HuH-7.5 (cell line): ENCODE measurements around the gene ZCRB1.
"Not testable (repeated sequence)": the region's sequence is repeated elsewhere in the genome, so short reads cannot be mapped to it uniquely, and the experiment has no call there.

Source experiments
- DNase-seq: peaks from one replicate; pipeline ENCODE4 v3.0.0; 2011; ENCODE audit warnings: low spot score

ZCRB1 gene, protein sequence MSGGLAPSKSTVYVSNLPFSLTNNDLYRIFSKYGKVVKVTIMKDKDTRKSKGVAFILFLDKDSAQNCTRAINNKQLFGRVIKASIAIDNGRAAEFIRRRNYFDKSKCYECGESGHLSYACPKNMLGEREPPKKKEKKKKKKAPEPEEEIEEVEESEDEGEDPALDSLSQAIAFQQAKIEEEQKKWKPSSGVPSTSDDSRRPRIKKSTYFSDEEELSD

DNA sequence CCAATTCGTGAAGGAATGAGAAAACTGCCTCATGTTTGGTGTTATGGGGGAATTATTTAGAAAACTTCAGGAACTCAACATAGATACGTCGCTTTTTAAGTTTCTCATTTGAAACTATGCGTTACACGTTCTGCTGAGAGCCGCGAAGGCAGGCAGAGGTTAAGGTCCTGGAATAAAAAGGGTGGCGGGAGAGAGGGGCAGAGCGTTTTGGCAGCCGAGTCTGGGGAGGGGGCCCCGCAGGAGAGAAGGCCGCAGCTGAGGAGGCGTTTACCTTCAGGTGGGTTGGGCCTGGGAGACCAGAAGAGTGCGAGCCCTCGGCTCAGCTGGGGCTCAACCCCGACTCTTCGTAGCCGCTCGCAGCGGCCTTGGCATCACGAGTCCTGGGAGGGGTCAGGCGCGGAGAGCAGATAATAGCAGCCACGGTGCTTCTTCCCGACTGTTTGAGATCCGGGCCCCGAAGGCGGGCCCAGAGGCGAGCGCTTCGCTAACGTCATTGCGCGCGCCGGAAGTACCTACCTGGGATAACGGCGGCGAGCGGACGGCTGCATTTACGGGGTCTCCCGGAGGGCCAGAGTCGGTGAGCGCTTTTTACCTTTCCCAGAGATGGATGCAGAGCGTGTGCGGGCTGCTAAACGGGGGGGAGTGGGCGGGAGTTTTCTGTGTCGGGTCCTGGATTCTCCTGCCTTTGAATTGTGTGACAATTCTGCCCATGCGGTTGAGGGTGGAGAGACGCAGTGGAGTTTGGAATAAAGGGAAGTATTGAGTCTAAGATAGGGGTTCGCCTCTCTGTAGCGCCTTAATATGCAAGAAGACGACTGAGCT, at the start of gene ZCRB1, which contains the start of gene PPHLN1:
ZCRB1 (minus strand) TSS at position 442 of the 822 bp plus-strand sequence. CDS start 1,992 bp downstream, outside the sequence.
PPHLN1 (plus strand) TSS at position 515 of the 822 bp plus-strand sequence. CDS start 9,736 bp downstream, outside the sequence.
- peak; percentile 70 for DNase-seq

DNA sequence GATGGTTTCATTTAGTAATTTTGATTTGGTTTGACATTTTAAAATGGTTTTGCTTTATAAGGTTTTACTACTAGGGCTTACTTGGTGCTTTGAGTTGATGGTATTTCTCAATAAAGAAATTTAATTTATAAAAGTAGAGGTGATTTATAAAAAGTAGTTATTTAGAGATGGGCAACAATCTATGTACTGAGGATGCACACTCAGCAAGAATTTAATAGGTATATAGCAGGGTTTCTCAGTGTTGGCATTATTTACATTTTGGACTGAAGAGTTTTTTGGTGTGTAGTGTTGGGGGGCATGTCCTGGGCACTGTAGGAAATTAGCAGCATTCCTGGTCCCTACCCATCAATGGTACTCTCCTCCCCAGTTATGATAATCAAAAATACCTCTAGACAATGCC, 47.8 kb upstream of the ZCRB1 start:
- DNase-seq: no peak

DNA sequence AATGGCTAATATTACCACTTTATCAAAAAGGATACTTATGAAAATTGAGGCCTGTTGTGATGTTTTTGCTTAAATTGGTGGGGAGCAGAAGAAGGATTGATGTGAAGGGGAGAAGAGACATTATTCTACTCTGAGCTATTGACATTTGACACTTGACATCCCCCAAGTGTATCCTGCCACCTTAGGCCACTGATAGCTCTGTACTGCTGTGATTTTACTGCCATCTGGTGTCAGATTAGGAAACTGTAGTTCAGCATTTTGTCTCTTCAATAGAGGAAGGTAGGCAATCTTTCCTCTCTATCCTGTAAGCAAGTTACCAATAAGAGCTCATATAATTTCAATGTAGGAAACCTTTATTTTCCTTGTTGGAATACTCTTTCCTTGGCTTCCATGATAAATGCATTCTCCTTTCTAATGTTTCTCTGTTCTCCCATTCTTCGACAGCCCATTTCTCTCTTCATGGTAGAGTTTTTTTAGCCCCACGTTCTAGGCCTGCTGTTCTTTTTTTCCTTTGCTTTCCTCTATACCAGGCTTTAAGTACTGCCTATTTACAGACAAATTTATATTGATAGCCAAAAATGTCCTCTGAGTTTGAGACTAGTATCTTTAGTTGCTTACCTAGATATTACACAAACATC, 46.4 kb upstream of the ZCRB1 start:
- peak; percentile 31 for DNase-seq

DNA sequence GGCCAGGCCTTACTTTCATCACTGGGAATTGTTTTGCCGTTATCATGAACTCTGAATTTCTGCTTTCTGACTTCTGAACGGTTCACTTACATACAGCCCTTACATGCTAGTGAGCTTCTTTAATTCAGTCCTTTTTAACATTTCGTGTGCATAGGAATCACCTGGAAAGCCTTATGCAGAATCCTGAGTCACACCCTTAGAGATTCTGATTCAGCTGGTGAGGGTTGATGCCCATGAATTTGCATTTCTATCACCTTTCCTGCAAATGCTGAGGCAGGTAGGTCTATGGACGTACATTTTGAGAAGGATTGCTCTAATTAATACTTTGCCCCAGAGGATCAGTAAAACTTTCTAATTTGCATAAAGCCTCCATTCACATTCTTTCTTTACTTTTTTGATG, 44.1 kb upstream of the ZCRB1 start:
- no peak for DNase-seq

DNA sequence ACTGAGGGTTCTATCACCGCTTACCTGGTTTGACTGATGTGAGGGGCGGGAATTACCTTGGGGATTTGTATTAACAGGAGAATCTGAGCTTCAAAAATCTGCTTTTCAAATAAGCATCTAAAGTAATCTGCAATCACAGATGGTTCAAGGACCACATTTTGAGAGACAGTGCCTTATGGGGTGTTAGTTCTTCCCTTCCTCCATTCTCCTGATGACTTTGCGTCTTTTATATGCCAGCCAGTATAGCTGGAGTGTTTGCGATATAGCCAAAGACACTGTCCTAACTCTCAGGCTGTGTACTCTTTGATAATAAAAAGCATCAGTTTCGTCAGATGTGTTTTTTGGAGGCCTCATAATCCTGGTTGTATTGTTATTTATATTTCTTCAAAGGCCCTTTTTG, 39.6 kb upstream of the ZCRB1 start:
- no peak for DNase-seq

DNA sequence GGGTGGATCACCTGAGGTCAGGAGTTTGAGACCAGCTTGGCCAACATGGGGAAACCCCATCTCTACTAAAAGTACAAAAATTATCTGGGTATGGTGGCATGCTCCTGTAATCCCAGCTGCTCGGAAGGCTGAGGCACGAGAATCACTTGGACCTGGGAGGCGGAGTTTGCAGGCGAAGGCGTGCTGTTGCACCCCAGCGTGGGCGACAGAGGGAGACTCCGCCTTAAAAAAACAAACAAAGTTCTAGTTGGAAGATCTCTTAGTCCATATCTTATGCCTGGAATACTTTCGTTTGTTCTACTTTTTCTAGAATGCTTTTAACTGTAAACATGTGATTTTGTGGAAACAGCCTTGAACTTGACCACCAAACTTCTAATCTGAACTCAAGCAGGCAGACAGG, 38.8 kb upstream of the ZCRB1 start:
- DNase-seq: no peak

DNA sequence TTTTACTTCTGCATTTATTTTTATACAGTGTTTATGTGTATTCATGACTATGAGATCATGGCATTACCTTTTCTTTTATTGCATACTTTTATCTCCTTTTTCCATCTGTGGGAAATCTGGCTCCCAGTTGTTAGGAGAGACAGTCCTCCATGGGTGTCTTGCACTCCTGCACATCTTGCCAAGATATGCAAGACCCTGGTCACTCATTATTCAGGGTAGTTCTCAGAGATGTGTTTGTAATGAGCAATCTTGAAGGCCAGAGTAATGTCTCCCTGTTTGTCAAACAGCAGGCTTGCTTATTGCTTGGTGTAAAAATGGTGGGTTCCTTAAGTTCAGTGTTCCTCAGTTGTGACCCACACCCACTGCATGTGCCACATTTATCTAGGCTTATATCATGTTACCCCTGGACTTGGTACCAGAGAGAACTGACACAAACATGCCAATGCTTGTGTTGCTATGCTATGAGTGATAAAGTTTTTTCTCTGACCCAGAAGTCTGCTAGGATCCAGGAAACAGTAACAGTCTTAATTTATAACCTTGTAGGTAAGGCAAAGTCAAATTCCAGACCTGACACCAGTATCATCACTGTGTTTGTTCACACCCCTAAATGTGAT, 36.9 kb upstream of the ZCRB1 start:
- no peak for DNase-seq

DNA sequence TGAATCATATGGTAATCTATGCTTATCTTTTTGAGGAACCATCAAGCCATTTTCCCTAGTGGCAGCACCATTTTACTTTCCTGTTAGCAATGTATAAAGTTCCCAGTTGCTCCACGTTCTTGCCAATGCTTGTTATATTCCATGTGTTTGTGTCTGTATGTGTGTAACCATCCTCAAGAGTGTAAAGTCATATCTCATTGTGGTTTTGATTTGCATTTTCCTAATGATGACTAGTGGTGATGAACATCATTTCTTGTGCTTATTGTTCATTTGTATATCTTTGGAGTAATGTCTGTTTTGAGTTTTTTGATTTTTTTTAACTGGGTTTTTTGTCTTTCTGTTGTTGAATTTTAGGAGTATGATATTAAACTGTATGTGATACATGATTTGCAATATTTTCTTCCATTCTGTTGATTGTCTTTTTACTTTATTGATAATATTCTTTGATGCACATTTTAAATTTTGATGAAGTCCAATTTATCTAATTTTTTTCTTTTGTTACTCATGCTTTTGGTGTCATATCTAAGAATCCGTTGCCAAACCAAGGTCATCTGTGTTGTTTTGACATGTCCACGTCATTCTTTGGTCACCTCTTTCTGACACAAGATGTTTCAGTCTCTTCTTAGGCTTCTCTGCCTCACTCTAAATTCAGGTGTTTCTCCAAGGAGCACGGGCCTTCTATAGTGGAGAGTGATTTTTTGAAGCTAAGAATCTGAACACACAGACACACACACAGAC, 36.2 kb upstream of the ZCRB1 start:
- no peak for DNase-seq

DNA sequence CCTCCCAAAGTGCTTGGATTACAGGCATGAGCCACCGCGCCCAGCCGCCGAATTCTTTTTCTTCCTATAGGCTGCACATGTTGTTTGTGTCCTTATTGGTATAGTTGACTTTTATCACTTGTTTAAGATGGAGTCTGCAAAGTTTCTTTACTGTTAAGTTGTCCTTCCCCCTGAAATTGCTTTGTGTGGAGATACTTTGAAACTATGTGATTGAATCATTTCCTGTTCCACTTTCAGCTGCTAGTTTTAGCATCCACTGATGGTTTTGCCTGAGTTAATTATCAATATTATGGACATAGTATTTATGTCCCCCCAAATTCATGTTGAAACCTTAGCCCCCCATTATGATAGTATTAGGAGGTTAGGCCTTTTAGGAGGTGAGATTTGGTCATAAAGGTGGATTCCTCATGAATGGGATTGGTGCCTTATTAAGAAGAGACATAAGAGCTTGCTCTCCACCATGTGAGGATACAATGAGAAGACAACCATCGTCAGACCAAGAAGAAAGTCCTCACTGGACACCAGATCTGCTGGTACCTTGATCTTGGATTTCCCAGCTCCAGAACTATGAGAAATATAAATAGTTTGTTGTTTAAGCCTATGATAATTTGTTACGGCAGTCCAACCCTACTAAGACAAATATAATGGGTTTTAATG, 35.0 kb upstream of the ZCRB1 start:
- DNase-seq: no peak

DNA sequence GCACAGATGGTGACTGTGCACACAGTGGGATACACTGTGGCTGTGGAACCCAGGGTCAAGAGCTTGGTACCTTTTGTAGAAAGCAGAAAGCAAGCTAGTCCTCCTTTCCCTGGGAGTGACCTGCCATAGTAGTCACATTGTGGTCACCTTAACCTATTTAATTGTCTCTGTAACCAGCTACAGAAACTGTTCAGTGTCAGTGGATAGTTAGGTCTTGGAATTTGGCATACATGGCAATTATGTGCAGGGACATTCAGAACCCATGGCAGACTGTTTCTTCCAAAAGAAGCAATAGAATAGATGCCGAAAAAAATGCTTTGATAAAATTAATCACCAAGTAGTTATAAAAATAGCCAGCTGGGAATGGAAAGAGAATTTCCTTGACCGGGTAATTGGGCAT, 30.4 kb upstream of the ZCRB1 start:
- DNase-seq: no peak

DNA sequence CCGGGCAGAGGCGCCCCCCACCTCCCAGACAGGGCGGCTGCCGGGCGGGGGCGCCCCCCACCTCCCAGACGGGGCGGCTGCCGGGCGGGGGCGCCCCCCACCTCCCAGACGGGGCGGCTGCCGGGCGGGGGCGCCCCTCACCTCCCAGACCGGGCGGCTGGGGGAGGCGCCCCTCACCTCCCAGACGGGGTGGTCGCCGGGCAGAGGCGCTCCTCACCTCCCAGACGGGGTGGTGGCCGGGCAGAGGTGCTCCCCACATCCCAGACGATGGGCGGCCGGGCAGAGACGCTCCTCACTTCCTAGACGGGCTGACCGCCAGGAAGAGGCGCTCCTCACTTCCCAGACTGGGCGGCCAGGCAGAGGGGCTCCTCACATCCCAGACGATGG, 24.1 kb upstream of the ZCRB1 start:
- DNase-seq: not testable (repeated sequence)

DNA sequence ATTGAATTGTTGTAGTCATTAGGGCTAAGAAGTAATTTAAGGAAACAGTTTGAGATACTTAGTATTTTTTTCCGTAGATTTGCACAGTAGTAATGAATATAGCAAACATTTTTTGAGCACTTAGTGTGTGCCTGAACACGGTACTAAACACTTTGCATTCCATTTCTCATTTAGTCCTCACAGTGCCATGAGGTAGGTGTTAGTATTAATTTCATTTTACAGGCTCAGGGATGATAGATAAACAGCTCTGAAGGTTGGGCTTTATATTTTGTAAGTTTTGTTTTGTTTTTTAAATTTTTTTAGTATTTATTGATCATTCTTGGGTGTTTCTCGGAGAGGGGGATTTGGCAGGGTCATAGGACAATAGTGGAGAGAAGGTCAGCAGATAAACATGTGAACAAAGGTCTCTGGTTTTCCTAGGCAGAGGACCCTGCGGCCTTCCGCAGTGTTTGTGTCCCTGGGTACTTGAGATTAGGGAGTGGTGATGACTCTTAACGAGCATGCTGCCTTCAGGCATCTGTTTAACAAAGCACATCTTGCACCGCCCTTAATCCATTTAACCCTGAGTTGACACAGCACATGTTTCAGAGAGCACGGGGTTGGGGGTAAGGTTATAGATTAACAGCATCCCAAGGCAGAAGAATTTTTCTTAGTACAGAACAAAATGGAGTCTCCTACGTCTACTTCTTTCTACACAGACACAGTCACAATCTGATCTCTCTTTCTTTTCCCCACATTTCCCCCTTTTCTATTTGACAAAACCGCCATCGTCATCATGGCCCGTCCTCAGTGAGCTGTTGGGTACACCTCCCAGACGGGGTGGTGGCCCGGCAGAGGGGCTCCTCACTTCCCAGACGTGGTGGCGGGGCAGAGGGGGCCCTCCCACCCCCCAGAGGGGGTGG, 23.5 kb upstream of the ZCRB1 start:
- DNase-seq: not testable (repeated sequence)

DNA sequence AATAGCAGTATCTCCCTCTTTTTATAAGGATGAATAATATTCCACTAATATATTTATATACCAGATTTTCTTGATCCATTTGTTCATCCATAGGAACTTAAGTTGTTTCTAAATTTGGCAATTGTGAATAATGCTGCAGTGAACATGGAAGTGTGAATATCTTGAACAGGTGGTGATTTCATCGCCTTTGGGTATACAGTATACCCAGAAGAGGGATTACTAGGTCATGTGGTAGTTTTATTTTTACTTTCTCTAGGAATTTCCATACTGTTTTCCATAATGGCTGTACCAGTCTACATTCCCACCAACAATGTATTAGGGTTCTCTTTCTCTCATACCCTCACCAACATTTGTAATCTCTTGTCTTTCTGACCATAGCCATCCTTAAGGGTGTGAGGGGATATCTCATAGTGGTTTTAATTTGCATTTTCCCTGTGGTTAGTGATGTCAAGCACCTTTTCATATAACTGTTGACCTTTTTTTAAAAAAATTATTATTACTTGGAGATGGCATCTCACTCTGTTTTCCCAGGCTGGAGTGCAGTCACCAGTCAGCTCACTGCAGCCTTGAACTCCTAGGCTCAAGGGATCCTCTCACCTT, 20.6 kb upstream of the ZCRB1 start:
- no peak for DNase-seq

DNA sequence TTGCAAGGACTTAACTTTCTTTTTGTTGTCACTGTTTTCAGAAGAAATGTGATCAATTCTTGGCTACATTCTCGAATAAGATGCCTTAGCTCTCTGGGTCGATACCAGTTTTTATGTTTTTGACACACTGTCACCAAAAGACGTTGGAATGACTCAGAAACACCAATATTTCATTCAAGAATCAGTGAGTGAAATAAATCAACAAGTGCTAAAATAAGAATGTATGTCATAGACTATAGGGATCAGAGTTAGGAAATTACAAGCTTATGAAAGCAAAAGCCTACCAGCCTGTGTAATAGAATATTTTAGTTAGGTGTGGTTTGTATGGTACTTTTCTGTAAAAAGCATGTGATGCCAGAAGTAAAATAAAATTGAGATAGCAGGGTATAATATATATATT, 17.8 kb upstream of the ZCRB1 start:
- DNase-seq: no peak

DNA sequence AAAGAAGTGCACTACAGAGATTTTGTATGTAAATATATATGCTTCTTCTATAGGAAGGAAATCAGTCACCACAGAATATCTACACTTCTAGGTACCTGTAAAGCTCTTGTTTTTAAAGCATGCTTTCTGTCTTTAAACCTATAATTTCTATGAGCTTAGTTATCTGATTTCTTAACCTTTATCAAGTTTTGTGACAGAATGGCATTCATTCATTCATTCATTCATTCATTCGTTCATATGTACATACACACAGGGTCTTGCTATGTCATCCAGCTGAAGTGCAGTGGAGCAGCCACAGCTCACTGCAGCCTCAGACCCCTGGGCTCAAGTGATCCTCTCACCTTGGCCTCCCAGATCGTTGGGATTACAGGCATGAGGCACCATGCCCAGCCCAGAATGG, 16.1 kb upstream of the ZCRB1 start:
- no peak for DNase-seq

DNA sequence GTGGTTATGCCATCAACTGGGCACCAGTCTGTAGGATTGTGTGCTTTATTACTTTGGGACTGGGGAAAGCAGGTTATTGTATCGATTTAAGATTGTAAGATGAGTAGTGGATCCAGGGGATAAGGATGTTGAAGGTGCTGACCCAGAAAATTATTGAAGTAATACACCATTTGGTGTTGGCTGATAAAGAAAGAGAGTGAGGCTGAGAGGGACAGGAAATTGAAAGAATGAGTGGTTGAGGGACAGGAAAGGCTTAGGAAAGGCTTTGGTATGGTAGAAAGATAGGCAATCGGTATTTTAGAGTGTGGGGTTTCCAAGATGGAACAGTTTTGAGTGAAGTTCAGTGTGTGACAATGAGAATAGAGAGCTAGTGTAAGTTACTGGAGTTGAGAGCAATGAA, 12.4 kb upstream of the ZCRB1 start:
- DNase-seq: no peak

DNA sequence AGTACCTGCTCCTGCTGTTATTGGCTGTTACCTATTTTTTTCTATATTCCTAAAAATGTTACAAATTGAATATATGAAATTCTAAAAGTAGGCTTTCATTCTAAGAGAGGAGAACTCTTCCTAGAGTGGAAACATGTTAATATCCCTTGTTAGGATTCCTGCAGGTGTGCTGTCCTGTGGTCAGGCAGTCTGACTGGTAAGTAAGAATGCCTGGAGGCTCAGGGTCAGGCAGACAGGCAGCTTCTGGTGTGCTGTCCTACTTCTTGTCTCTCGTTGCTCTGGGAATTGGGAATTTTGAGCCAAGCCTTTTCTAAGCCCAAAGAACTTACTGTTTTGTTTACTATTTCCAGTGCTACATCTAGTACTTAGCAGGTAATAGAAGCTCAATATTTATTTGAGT, 10.4 kb upstream of the ZCRB1 start:
- no peak for DNase-seq

DNA sequence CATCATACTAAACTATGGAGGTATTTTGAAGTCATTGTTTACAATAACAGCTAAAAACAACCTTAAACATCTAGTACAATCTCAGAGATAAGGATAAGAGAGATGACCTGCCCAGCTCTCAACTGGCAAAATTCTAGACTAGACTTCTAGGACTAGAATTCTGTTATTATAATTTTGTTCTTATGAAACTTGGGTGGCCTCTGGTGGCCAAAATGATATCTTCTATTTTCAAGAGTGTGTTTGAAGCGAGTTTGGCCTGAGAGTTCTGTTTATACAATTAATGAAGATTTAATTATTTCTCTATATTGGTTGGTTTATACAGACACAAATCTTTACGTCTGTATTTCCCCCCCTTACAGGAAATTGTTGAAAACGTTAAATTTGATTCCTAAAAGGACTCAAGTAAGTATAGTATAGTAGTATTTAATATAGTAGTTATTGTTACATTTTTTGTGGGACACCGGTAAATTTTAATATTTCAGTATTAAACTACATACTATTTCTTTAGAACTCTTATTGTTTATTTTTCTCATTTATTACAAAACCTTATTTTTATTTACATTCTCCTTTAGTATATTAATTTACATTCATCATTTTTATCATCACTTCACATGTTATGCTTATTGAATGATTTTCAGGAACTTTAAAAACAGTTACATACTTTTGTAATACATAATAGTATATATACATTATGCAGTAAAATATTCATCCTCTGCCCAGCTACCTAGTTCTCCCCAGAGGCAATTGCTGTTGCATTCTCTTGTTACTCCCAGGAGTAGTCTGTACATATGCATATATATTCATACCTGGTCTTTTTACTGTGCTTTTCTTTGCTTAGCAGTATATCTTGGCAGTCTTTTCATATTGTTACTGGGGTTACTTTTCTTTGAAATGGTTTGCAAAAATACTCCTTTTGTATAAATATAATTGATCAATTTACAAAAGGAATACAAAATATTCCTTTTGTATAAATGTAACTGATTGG, 6.7 kb upstream of the ZCRB1 start:
- peak; percentile 20 for DNase-seq

DNA sequence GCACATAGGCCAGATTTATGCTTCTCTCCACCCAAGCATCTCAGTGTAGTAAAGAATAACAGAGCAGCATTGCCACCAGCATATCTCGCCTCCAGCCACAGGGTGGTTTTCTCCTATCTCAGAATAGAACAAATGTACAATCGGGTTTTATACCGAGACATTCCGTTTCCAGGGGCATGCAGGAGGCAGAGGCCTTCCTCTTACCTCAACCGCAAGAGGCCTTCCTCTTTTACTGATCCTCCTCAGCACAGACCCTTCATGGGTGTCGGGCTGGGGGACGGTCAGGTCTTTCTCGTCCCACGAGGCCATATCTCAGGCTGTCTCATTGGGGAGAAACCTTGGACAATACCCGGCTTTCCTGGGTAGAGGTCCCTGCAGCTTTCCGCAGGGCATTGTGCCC, 4.2 kb upstream of the ZCRB1 start:
- DNase-seq: not testable (repeated sequence)
